HS-27A (cell line): ENCODE measurements around the gene DCAF7.

Experiments used
- DNase-seq: peaks from one replicate; pipeline ENCODE4 v3.0.0-alpha.2; 2012; ENCODE audit warnings: low read depth, missing footprints

Gene DCAF7

DNA sequence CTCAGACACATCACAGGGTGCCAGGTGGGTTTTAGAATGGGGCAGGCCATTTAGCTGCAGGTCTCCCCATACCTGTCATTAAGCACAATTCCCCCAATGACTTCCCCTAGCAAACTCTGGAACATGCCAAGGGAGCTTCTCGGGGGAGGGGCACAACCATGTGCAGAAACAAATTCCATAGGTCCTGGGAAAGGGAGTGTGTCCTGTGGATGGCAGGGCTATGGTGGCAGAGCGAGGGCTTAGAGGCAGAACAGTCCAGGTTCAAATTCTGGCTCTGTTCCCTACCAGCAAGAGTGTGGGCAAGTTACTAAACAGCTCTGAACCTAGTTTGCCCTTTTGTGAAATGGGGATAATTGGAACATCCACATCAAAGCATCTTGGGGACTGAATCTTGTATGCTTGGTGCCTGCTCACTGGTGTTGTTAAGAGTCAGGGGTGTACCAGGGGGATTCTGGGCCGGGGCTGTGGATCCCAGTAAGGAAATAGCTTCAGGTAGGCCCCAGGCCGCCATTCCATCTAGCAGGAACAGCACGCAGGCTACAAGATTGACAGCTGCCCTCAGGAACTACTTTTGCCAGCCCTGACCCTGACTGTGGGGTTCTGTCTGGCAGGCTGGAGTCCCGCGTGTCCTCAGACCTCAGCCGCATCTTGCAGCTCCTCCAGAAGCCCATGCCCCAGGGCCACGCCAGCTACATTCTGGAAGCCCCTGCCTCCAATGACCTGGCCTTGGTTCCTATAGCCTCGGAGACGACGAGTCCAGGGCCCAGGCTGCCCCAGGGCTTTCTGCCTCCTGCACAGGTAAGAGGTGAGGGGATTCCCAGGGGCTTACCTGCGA is 5.6 kb upstream of the DCAF7 start:
- DNase-seq: no peak

DNA sequence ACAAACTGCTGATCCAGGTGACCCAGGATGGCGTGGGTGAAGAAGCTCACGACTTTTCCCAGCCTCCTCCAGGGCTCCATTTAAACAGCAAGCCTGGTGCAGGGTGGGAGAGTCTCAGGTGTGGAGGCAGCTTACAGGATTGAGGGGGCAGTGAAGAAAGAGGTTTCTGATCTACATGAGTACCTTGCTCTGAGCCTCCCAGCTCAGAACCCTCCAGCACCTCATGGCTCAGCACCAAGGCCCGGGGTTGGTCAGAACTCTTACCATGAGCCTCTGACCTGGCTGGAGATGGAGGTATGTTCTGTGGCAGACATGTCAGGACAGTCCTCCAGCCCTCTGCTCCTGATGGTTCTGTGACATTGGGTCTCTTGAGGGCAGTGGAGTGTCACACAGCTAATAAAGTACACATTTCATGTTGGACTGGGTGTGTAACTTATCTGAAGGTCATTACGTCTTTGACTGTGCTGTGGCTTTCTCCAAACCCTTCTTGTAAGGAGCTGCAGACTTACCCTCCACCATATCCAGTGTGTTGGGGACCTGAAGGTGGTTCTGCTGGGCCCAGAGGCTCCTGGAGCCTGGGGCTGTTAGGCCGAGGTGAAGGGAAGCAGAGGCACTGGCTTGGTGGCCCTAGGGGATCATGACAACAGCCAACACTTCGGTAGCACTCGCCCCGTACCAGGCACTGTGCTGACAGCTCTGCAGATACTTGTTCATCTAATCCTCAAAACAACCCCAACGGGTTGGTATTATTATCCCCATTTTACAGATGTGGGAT is 3.8 kb upstream of the DCAF7 start:
- DNase-seq: no peak

- no peak for DNase-seq
These were observed 3.2 kb upstream of the DCAF7 start for GRCh38 chr17:63547083-63547523.

GRCh38 chr17:63549289-63549945 is 860 bp upstream of the DCAF7 start:
- no peak for DNase-seq

- no peak for DNase-seq
These were observed 751 bp downstream of the DCAF7 start for GRCh38 chr17:63550817-63551639.

GRCh38 chr17:63552211-63552610 is 1.9 kb downstream of the DCAF7 start:
- DNase-seq: no peak

- no peak for DNase-seq
These were observed 5.4 kb downstream of the DCAF7 start for GRCh38 chr17:63555500-63556156.

GRCh38 chr17:63557416-63557815 is 7.1 kb downstream of the DCAF7 start:
- DNase-seq: no peak

- DNase-seq: no peak
These were observed 8.2 kb downstream of the DCAF7 start for GRCh38 chr17:63558441-63558840.

DNA sequence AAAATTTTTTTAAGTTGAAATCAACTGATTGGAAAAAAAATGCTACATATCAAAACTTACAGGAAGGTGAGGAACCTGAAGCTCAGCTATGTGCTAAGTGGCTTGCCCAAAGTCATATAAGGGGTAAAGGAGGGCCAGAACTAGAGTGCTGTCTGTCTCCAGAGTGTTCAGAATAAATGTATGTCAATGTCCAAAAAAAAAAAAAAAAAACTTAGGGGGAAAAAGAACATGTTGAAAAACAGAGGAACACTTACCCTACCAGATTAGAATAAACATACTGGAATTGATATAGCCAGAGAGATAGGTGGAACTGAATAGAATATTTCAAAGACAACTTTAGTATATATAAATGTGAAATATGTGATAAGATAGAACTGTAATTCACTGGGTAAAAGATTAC is 11.5 kb downstream of the DCAF7 start:
- no peak for DNase-seq

DNA sequence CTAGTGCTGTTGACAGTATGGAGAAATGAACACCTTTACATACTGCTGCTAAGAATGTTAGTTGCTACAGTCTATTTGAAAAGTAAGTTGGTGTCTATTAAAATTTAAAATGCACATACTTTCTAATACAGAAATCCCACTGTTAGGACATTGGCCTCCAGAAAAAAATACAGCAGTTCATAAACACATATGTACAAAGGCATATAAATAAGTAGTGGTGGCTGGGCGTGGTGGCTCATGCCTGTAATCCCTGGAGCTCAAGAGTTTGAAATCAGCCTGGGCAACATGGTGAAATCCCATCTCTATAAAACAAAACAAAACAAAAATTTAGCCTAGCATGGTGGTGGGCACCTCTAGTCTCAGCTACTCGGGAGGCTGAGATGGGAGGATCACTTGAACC is 13.1 kb downstream of the DCAF7 start:
- no peak for DNase-seq

DNA sequence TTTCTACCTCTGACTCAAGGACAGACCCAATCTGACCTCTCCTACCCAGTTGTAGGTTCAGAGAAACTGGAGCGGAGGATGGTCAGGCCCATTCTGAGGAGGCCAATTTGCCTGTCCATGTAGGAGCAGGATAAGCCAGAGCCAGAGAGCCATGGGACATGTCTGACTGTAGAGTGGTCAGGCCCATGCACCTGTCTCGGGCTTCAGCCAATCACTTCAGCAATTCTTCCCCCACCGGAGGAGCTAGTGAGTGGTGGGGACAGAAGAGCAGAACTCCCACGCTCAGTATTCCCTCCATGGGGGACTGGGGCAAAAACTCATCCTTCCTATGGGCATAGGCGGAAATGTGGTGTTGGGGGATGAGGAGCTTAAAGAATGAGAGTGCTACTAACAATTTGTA is 14.3 kb downstream of the DCAF7 start:
- no peak for DNase-seq

DNA sequence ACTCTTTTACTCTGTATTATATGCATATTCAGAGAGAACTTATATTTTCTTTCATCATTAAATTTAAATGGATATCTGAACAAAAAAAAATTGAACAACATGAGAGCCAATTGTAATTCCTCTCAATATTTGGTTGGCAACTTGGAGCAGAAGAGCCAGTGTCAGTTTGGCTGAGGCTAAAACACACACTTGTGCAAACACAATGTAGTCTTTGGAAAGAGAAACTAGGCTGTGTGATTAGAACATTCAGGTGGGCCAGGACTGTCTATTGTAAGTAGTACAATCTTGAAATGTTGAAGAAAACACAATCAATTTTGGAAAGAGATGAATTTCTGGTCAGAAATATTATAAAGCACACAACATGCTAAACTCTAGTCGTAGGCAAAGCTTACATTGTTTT is 17.0 kb downstream of the DCAF7 start:
- DNase-seq: no peak

- DNase-seq: no peak
These were observed 18.3 kb downstream of the DCAF7 start for GRCh38 chr17:63568563-63568962.

- DNase-seq: no peak
These were observed 21.5 kb downstream of the DCAF7 start for GRCh38 chr17:63571632-63572310.

DNA sequence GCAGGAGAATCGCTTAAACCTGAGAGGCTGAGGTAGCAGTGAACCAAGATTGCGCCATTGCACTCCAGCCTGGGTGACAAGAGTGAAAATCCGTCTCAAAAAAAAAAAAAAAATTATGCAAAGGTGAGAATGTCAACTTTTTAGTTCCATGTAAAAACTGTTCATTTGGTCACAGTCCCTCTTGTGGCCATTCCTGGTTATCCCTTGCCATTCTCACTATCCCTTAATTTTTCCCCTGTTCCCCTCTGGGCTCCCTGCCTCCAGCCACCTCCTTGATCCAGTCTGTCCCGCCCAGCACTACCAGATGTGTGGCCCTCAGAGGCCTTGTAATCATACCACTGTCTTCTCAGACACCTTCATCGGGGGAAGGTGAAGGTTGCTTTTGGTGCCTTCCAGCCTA is 23.4 kb downstream of the DCAF7 start:
- DNase-seq: no peak

DNA sequence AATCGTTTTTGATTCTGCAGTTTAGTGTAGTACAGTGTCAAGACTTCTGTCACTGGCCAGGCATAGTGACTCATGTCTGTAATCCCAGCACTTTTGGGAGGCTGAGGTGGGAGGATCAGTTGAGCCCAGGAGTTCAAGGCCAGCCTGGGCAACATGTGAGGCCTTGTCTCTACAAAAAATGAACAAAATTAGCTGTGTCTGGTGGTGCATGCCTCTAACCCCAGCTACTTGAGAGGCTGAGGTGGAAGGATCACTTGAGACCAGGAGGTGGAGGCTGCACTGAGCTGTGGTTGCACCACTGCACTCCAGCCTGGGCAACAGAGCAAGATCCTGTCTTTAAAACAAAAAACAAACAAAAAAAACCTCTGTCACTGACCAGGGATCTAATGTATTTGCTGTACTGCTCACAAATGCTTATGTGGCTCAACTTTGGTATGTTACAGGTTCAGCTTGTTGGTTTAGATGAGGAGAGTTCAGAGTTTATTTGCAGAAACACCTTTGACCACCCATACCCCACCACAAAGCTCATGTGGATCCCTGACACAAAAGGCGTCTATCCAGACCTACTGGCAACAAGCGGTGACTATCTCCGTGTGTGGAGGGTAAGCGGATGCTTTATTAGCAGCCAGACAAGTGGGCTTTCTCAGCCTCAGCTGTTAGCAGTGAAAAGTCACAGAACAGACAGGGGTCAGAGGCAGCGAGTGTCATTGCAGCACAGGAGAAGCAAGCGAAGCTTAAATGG is 27.9 kb downstream of the DCAF7 start:
- no peak for DNase-seq

- DNase-seq: no peak
These were observed 28.5 kb downstream of the DCAF7 start for GRCh38 chr17:63578769-63579111.

GRCh38 chr17:63579633-63580032 is 29.4 kb downstream of the DCAF7 start:
- no peak for DNase-seq

GRCh38 chr17:63587770-63588169 is 37.5 kb downstream of the DCAF7 start:
- no peak for DNase-seq
